HG02588 (cell line): ENCODE measurements around the gene ZNF830.
"Not testable (repeated sequence)": the region's sequence is repeated elsewhere in the genome, so short reads cannot be mapped to it uniquely, and the experiment has no call there.

Source experiments
- ATAC-seq: cut with Tn5 transposase; IDR thresholded peaks from one replicate; pipeline ENCODE4 v1.9.1; 2021; ENCODE audit warnings: mild to moderate bottlenecking, moderate library complexity; ENCODE audit not compliant: unreplicated experiment

The ZNF830 gene

GRCh38 chr17:34990921-34991365 lies 29.6 kb downstream of the ZNF830 start:
- ATAC-seq, result no peak

- no peak for ATAC-seq
Observed at GRCh38 chr17:34991606-34992005, 30.3 kb downstream of the ZNF830 start.

- no peak for ATAC-seq
Observed at GRCh38 chr17:34993031-34993430, 31.7 kb downstream of the ZNF830 start.

- no peak for ATAC-seq
Observed at GRCh38 chr17:34996422-34997285, 35.3 kb downstream of the ZNF830 start.

- ATAC-seq, result no peak
Observed at GRCh38 chr17:34997355-34997862, 36.1 kb downstream of the ZNF830 start.

- ATAC-seq, result no peak
Observed at GRCh38 chr17:34998205-34998604, 36.9 kb downstream of the ZNF830 start.

- no peak for ATAC-seq
Observed at GRCh38 chr17:34999456-34999855, 38.1 kb downstream of the ZNF830 start.

GRCh38 chr17:35000965-35001364 lies 39.6 kb downstream of the ZNF830 start:
- ATAC-seq, result not testable (repeated sequence)

GRCh38 chr17:35001549-35001948 lies 40.2 kb downstream of the ZNF830 start:
- ATAC-seq, result no peak

GRCh38 chr17:35002876-35003551 lies 41.7 kb downstream of the ZNF830 start:
- no peak for ATAC-seq

- ATAC-seq, result no peak
Observed at GRCh38 chr17:35003778-35004177, 42.4 kb downstream of the ZNF830 start.

GRCh38 chr17:35006345-35006744 lies 45.0 kb downstream of the ZNF830 start:
- ATAC-seq, result no peak

GRCh38 chr17:35006961-35007360 lies 45.6 kb downstream of the ZNF830 start:
- ATAC-seq, result no peak

- no peak for ATAC-seq
Observed at GRCh38 chr17:35010093-35010492, 48.8 kb downstream of the ZNF830 start.

- no peak for ATAC-seq
Observed at GRCh38 chr17:35011671-35012216, 50.4 kb downstream of the ZNF830 start.
